Measurements from ENCODE around the gene SERGEF. TPM values are rescaled to one million over a fixed set of nuclear protein-coding genes. Genes with fewer than 3 reads are reported as not detected.

SERGEF gene
- polyA plus RNA-seq, 1 experiment = 18.1 TPM

GRCh38 chr11:18050848-18051247 lies 38.0 kb upstream of the SERGEF start:
- no peak for DNase-seq (ENCODE audit: low read depth, low spot score)
- Histone ChIP-seq H3K27ac (ENCODE audit: low read depth, low read length) (no peak overlapping the region), H3K27me3 (ENCODE audit: control insufficient read depth, insufficient read depth, low read length) (peaks cover 12% of the 10 kb centered on the region), H3K4me3 (ENCODE audit: low read depth, low read length) (no peak overlapping the region), H3K9me3 (ENCODE audit: control insufficient read depth, insufficient read depth, low read length) (no peaks in the 10 kb centered on the region; the same call in 1 of the 2 replicates)
- no peak for TF ChIP-seq CTCF (IDR thresholded peaks at IDR 0.05; ENCODE audit: low read depth, low read length)
- CTCF ChIA-PET = no interaction called here
- POLR2A ChIA-PET = no interaction called here

GRCh38 chr11:18046116-18046777 lies 33.4 kb upstream of the SERGEF start, which contains the start of gene TPH1:
Gene TPH1 (minus strand): TSS chr11:18046269. CDS start chr11:18040762, 5,507 bp downstream.
- Histone ChIP-seq H3K4me3 (ENCODE audit: low read depth, low read length) (no peak within 1 kb of the TSS), H3K27ac (ENCODE audit: low read depth, low read length) (no peak within 1 kb of the TSS), H3K27me3 (ENCODE audit: control insufficient read depth, insufficient read depth, low read length) (peaks cover 21% of the 10 kb centered on the region), H3K9me3 (ENCODE audit: control insufficient read depth, insufficient read depth, low read length) (no peaks in the 10 kb centered on the region; the same call in 1 of the 2 replicates)
- TF ChIP-seq CTCF (IDR thresholded peaks at IDR 0.05; ENCODE audit: low read depth, low read length) = no peak
- DNase-seq (ENCODE audit: low read depth, low spot score) = no peak
- POLR2A ChIA-PET = no interaction called here
- CTCF ChIA-PET = no interaction called here

- no peak overlapping the region for H3K27ac ChIP-seq (ENCODE audit: low read depth, low read length)
- ChIA-PET POLR2A (no interaction called here), CTCF (interaction anchor here (1.2 kb wide), 1 partner anchor 305 kb away, joined by 3 read pairs; no protein-coding TSS in a partner anchor)
- H3K27me3 ChIP-seq (ENCODE audit: control insufficient read depth, insufficient read depth, low read length) = no peaks in the 10 kb centered on the region
- DNase-seq (ENCODE audit: low read depth, low spot score) = no peak
- no peak overlapping the region for H3K4me3 ChIP-seq (ENCODE audit: low read depth, low read length)
- TF ChIP-seq CTCF (IDR thresholded peaks at IDR 0.05; ENCODE audit: low read depth, low read length) = no peak
- H3K9me3 ChIP-seq (ENCODE audit: control insufficient read depth, insufficient read depth, low read length) = no peaks in the 10 kb centered on the region
These were observed 23.6 kb upstream of the SERGEF start for GRCh38 chr11:18036456-18036855.

- H3K4me3 ChIP-seq (ENCODE audit: low read depth, low read length) = no peak overlapping the region
- no peak overlapping the region for H3K27ac ChIP-seq (ENCODE audit: low read depth, low read length)
- no peak for TF ChIP-seq CTCF (IDR thresholded peaks at IDR 0.05; ENCODE audit: low read depth, low read length)
- H3K9me3 ChIP-seq (ENCODE audit: control insufficient read depth, insufficient read depth, low read length) = no peaks in the 10 kb centered on the region
- POLR2A ChIA-PET = no interaction called here
- no peak for DNase-seq (ENCODE audit: low read depth, low spot score)
- CTCF ChIA-PET = no interaction called here
- peaks cover 3% of the 10 kb centered on the region for H3K27me3 ChIP-seq (ENCODE audit: control insufficient read depth, insufficient read depth, low read length)
These were observed 14.6 kb upstream of the SERGEF start for GRCh38 chr11:18027475-18027874.

- Histone ChIP-seq H3K27ac (ENCODE audit: low read depth, low read length) (no peak overlapping the region), H3K9me3 (ENCODE audit: control insufficient read depth, insufficient read depth, low read length) (no peaks in the 10 kb centered on the region), H3K4me3 (ENCODE audit: low read depth, low read length) (no peak overlapping the region), H3K27me3 (ENCODE audit: control insufficient read depth, insufficient read depth, low read length) (peaks cover 3% of the 10 kb centered on the region)
- ChIA-PET CTCF (interaction anchor here (1.7 kb wide), 1 partner anchor 31 kb away, joined by 6 read pairs; no protein-coding TSS in a partner anchor), POLR2A (no interaction called here)
- DNase-seq (ENCODE audit: low read depth, low spot score) = no peak
- no peak for TF ChIP-seq CTCF (IDR thresholded peaks at IDR 0.05; ENCODE audit: low read depth, low read length)
These were observed 9.6 kb upstream of the SERGEF start for GRCh38 chr11:18022419-18022818.

Data from AG04450 (cell line).